8988T (cell line): Measurements from ENCODE around the gene DELE1.

Experiments
- DNase-seq: peaks from one replicate; pipeline ENCODE4 v3.0.0; 2011

DELE1 gene

DNA sequence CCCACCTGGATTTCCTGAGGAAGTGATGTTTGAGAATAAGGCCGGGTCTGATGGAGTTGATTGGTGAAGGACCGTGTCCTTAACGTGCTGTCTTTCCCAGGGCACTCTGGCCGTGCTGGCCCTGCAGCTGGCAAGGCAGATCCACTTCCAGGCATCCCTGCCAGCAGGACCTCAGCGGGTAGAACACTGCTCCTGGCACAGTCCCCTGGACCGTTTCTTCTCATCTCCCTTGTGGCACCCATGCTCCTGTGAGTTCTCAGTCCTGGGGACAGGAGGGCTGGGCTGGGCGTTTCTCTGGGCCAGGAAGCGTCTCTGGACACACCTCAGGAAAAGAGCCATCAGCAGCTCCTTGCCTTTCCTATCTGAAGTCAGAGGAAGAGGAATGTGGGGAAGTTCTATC lies 4.4 kb downstream of the DELE1 start:
- DNase-seq = no peak

DNA sequence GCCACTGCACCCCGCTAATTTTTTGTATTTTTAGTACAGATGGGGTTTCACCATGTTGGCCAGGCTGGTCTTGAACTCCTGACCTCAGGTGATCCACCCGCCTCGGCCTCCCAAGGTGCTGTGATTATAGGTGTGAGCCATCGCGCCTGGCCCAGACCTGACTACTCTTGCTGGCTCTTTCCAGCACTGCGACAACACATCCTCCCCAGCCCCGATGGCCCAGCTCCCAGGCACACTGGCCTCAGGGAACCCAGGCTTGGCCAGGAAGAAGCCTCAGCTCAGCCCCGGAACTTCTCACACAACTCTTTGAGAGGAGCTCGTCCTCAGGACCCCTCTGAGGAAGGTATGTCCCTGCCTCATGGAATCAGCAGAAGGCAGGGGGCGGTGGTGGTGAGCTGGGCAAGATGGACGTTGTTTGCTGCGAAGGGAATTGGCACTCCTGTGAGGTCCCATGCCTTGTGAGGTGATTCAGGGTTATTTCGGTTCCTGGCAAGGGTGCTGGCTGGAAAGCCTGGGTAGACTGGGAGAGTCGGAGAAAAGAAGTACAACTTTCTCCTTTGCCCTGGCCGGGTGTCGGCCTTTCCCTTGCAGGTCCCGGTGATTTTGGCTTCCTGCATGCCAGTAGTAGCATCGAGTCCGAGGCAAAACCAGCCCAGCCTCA lies 5.9 kb downstream of the DELE1 start:
- DNase-seq = no peak

DNA sequence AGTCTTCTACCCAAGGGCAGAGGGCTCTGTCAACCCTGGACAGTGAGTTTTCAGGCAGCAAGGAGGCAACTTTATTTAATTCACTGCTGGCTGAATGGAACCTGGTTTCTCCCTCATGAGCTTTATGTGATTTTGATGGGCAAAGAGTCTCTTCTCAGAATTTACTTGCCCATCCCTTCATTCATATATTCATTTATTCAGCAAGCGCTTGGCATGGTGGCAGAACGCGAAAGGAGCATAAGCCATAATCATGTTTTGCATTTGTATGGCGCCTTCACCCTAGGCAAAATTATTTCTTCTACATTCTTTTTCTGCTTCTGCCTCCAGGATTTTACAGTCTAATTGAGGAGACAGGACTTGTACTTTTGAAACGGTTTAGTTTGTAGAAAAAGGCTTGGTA lies 8.0 kb downstream of the DELE1 start:
- DNase-seq = no peak

DNA sequence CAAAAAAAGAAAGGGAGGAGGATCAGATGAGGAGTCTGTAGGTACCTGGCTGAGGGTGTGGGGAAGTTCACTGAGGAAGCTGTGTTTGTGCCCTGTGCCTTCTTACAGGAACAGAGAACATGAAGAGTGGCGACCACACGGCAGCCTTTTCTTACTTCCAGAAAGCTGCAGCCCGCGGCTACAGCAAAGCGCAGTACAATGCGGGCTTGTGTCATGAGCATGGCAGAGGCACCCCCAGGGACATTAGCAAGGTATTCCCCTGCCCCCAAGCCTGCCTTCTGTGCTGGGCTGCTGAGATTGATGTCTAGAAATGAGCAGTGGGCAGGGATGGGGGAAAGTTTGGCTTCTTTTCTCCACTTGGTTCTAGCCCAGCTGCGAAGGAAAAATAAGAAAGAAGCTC lies 9.5 kb downstream of the DELE1 start:
- DNase-seq = no peak

DNA sequence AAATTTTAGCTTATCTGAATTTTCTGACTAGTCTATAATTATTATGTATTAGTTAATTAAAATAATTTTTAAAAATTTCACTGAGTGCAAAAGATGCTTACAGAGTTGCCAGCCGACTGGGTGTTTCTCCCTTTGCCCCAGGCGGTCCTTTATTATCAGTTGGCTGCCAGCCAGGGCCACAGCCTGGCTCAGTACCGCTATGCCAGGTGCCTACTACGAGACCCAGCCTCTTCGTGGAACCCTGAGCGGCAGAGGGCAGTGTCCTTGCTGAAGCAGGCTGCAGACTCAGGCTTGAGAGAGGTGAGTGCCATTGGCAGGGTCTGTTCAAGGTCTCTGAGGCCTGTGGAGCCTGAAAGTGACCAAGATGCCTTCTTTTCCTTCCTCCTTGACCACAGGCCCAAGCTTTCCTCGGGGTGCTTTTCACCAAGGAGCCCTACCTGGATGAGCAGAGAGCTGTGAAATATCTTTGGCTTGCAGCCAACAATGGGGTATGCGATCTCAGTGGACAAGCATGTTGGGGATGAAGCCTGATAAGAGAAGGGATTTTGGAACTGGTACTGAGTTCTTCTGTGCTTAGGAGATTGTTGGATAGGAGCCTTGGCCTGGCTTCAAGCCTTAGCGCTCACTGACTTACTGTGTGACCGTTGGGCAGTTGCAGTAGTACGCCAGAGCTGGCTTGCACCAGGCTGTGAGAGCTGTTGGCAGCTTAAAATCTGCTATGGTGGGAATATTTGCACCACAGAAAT lies 10.6 kb downstream of the DELE1 start:
- DNase-seq = no peak

DNA sequence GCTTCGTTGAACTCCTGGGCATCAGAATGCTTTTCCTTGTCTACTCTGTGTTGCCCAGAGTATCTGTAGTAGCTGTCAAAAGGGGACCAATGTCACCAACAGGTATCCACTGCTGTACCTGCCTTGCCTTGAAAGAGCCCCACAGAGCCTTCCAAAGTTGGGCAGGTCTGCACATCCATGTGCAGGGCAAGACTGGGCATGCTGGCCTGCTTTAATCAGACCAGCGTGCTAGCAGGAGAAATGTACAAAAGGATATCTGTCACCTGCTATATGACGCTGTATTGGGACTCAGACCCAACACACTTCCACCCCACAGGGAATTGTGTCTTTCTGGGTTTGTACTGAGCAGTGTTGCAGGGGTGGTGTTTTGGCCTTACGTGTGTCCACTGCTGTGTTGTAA lies 11.9 kb downstream of the DELE1 start:
- DNase-seq = no peak

DNA sequence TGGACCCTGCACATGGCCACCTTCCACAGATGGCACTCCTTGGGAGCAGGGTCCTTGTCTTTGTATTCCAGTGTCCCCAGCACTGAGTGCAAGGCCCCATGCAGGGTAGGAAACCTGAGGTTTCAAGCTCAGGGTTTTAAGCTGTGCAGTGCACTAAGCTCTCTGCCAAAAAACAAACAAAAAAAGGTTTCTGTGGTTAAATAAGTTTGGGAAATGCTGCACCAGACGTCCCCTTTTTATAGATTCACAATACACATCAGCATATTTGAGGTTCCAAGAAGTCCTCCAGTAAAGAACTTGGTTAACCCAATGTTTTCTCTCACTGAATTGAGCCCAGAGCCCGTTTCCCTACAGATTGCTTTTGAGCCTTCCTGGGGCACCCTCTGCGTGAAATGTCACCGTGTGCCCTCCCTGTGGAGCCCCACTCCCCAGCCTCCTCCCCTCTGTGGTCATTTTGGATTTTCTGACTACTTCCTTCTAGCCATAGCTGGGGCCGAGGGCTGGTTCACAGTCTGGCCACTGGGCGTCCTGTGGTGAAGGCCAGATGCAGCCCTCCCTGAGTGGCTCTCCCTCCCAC lies 17.1 kb downstream of the DELE1 start:
- DNase-seq = no peak

DNA sequence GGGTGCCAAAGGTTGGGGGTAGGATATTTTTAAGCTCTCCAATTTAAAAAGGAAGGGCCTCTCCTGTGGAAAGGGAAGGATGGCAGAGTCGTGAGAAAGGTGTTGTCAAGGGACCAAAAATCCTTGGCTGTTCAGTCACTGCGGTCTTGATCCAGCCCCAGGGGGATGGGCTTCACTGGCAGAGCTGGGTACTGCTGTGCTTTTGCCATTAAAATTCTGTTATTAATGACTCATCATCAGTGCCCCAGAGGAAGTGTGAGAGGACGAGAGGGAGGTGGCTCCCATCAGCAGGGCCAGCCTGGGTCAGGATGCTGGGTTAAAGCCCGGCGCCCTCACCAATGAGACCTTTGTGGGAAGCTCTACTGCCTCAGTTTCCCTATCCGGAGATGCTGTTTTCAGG lies 17.6 kb downstream of the DELE1 start:
- DNase-seq = no peak

DNA sequence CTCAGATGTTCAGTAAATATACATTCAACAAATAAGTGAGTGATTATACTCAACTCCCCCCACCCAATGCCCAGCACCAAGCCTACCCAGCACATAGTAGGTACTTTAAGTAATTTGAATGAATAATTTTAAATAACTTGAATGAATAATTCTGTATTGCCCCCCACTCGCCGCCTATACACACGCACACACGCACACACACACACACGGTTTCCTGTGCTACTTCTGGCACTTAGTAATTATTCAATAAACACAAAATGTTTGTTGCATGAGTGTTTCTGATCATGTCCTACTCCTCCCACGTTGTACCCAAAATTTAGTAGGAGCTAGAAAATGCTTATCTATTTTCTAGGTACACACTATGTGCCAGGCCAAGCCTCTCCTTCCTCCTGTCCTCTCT lies 18.1 kb downstream of the DELE1 start:
- no peak for DNase-seq

DNA sequence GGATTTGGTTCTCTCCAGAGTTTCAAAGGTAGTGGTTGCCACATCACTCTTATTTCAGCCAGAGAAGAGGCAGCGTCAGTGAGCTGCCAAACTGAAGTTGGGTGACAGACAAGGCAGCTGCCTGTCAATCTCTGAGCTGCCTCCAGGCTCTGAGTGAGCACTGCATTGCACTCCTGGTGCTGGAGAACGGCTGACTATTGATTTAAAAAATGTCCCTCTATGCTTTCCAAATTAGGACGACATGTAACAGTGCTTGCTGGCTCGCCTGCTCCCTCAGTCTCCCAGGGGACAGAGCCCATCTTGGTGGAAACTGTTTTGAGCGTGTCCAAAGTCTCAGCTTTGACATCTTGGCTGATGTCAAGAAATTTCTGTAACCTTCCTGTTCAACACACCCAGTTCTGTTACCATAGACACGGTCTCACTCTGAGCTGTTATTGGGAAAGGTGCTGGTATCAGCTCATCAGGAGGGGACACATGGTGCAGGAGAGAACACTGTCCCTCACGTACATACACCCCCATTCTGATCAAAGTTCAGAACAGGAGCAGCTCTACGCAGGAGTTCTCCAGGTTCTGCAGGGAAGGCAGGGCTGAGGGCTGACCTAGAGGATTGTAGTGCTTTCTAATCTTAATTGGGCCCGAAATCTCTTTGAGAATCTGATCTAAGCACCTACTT lies 18.6 kb downstream of the DELE1 start:
- DNase-seq = no peak

DNA sequence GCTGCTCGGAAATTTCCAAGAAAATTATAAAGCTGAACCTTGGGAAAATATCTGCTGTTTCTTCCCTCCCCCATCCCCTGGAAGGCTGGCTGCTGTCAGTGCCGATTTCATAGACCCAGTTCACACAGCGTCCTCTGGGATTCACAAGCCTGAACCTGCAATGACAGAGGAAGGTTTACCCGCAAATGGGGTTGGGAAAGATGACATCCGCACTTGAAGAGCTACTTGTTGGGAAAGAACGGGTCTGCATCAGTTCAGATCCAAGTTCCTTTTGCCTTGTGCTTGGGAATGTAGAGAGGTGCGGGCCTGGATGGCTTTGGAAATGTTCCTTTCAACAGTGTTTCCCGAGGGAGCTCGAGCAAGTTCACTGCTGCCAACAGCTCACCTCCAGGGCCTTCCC lies 20.4 kb downstream of the DELE1 start:
- DNase-seq = no peak

DNA sequence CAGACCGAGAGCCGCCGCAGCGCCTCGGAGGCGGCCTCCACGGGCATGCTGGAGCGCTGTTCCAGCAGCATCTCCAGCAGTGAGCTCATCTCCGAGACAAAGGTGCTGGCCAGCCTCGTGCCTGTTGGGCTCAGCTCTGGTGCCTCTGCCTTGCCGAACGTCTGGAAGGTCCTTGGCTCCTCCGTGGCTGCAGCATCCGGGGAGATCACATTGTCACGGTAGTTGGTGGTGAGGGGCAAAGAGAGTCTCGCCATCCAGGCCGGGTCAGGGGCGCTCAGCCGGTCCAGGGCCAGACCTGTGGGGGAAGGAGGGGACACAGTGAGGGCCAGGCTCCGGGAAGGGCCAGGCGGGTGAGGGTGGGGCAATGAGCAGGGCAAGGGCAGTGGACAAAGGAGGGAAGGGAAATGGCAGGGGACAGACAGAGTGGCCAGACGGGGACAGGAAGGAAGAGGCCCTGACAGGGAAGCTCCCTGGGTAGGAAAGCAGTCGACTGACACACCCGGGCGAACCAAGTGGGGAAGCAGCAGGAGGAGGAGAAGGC lies 21.9 kb downstream of the DELE1 start:
- DNase-seq = no peak

DNA sequence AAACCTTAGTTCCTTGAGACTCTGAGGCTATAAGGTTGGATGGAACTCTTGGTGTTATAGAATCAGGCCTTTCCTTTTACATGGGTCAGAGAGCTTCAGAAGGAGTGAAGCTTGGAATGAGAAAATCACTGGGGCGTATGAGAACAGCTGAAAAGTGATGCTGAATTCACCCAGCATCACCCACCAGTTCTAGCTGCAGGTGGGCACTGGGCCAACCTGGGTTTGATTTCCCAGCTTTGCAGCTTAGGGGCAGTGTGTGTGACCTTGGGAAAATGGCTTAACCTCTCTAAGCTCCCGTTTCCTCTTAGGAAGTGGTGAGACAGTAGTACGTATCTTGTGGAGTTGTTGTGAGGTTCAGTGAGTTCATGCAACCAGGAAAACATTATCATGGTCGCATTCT lies 23.6 kb downstream of the DELE1 start:
- DNase-seq = no peak

DNA sequence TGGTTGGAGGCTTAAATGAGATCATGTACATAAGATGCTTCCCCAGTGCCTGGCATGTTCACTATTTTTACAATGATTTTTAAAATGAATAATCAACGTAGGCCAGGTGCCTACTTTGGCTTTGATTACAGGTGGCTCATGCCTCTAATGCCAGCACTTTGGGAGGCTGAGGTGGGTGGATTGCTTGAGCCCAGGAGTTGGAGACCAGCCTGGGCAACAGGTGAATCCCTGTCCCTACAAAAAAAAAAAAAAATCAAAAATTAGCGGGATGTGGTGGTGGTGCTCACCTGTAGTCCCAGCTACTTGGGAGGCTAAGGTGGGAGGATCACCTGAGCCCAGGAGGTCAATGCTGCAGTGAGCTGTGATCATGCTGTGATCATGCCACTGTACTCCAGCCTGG lies 25.1 kb downstream of the DELE1 start:
- no peak for DNase-seq

DNA sequence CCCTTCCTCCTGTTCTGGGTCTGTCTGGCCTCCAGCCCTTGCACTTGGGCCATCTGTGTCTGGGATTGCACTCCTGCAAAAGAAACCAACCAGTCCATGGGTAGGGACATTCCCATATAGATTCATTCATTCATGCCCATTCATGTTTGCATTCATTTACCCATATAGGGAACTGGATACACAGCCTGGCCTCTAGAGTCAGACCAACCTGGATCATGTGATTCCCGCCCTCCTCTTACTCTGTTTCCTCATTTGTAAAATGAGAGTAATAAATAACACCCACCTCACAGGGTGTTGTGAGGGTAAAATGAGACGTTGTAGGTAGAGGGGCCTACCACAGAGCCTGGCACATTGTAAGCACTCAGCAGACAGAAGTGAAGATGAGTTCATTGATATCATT lies 25.8 kb downstream of the DELE1 start:
- DNase-seq = no peak

DNA sequence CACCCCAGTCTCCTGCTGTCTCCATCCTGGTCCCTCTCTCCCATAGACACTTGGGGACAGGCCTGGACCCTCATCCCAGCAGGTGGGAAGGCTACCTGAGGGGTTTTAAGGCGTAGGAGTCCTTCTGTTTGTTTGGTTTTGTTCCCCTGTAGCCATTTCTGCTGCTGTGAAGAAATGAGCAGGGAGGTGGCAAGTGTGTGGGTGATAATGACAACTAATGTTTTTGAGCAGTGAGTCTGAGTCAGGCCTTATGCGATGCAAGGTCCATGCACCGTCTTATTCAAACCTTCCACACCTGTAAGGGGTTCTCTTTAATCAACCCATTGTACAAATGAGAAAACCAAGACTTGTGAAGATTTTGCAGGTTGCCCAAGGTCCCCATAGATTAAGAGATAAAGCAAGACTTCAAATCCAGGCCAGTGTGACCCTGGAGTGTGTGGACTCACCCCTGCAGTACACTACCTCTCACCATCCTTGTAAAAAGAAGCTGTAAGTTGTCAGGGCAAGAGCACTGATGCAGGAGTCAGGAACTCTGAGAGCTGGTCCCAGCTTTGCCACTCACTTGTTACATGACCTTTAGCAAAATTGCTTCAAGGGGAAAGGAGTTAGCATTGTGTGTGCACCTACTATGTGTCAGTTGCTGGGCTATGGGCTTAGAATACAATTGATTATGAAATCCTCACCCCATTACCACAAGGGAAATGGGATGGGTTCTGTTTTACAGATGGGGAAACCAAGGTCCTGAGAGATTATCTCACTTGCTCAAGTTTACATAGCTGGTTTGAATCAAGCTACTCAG lies 26.7 kb downstream of the DELE1 start:
- no peak for DNase-seq

DNA sequence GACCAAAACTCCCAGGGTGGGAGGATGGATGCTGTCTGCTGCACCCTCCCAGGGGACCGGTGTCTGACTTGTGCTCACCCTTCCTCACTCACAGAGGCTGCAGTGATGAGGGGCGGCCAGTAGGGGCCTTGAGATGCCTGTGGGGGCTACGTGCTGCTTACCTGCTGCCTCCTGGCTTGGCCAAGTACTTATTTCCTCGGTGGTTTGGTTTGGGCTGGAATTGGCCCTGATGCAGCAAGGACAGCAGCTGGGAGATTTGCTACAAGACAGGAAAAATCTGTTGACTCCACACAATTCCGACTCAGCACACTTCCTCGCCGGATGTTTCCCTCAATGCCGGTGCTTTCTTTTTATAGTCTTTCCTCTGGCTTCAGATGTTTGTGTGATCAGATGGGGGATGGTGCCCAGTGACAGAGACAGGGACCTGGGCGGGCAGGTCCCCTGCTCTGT lies 27.7 kb downstream of the DELE1 start:
- DNase-seq = peak; percentile 59

DNA sequence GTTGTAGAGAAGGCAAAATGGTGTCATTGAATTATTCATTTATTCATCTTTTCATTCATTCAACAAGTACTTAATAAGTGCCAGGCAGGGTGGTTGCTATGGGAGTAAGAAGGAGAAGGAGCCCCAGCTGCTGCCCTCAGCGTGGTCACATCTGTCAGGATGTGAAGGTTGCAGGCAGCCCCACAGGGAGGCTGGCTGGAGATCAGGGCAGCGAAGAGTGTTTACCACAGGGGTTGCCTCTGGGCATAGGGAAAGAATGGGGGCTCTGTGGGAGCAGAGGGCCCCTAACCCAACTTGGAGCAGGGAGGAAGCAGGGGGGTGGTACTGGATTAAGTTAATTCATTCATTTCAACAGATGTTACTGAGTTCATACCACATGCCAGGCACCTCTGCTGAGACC lies 28.3 kb downstream of the DELE1 start:
- no peak for DNase-seq

DNA sequence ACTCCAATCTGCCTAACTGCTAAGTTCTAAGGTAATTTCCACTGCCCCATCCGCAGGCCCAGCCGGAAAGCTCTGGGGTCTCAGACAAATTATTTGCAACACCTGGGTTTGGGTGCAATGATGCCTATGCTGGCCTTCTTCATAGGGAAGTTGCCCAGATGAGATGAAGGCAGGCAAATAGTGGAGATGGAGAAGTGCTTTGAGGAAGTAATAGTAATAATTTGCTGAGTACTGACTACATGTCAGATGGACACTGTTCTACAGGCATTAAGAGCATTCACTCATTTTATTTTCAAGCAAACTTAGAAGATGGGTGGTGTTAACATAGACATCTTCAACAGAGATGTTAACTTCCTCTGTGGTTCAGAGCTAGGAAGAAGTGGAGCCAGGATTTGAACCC lies 30.5 kb downstream of the DELE1 start:
- DNase-seq = no peak

DNA sequence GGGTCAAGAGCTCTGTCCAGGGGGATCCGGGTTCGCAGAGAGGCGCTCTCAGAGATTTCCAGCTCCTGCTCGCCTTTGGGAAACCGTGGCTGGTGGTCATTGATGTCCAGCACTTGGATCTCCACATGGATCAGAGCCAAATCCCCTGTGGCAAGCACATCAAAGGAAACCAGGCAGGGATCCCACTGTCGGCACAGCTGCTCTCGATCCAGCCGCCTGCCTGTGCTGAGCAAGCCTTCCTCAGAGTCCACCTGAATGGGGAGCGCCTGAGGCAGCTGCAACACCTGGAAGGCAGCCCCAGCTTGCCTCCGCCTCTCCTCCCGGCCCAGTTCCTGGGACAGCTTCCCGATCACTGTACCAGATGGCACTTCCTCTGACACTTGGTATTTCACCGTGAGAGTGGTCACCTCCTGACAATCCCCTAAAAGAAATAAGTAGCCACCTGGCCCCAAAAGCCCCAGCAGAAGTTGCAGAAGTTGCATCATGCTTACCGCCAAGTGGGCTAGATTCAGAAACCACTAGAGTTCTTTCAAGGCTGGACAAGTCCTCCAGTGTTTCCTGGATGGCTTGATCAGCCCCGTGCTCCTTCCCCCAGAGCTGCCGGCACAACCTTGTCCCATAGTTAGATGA lies 33.8 kb downstream of the DELE1 start:
- no peak for DNase-seq

DNA sequence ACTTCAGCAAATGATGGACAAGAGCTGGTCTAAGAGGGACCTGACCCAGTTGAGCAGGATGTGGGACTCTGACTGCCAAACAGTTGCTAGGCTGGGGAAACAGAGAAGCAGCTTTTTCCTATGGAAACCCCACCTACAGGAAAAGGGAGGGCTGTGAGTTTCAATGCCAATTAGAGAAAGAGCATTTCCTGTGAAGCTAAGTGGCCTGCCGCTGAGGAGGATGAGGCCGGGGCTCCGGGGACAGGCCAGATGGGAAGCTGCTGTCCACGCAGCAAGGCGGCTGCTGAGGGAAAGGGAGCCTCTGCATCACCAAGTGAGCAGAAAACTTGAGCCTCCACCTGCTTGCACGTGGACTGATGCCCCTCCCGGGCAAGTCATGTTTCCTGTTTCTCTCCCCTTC lies 34.4 kb downstream of the DELE1 start, which contains the start of gene PCDH12:
PCDH12 (minus strand) TSS at position 90 of the 400 bp plus-strand sequence. CDS start 351 bp downstream, outside the sequence.
- DNase-seq = no peak

DNA sequence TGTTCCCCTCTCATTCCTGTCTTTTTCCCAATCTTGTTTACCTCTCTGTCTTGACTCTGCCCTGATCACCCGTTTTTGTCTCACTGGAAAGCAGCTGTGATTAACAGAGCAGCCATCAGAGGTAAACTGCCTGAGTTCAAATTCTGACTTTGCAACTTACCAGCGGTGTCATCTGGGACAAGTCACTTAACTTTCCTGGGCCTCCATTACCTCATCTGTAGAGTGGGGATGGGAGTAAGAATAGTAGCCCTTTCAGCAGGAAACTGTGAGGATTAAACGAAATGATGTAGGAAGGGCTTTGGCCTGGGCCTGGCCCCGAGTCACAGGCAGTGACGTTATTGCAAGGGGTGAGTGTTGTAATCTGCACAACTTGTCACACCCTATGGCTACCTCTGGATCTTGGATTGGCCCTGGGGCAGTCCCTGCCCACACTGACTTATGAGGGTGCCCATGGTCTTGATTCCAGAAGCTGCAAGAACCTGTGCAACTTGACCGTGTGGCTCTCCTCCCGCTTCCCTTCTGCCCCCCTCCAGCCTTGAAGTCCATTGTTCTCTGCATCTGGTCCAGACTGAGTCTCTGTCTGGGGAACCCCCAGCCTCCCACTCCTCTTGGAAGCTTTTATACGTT lies 35.0 kb downstream of the DELE1 start:
- DNase-seq = no peak
